CD4-positive, alpha-beta T cell treated with Interleukin-12 subunit alpha and Interleukin-12 subunit beta, for 1 hour (primary cell): ENCODE data around the gene PLA2G4B.

ENCODE experiments used
- DNase-seq: peaks from one replicate; pipeline ENCODE4 v3.0.0-alpha.2; 2020

The PLA2G4B gene, protein sequence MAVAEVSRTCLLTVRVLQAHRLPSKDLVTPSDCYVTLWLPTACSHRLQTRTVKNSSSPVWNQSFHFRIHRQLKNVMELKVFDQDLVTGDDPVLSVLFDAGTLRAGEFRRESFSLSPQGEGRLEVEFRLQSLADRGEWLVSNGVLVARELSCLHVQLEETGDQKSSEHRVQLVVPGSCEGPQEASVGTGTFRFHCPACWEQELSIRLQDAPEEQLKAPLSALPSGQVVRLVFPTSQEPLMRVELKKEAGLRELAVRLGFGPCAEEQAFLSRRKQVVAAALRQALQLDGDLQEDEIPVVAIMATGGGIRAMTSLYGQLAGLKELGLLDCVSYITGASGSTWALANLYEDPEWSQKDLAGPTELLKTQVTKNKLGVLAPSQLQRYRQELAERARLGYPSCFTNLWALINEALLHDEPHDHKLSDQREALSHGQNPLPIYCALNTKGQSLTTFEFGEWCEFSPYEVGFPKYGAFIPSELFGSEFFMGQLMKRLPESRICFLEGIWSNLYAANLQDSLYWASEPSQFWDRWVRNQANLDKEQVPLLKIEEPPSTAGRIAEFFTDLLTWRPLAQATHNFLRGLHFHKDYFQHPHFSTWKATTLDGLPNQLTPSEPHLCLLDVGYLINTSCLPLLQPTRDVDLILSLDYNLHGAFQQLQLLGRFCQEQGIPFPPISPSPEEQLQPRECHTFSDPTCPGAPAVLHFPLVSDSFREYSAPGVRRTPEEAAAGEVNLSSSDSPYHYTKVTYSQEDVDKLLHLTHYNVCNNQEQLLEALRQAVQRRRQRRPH

GRCh38 chr15:41838400-41838897 lies at the start of gene PLA2G4B:
TSS of gene PLA2G4B (plus strand) at chr15:41838847. CDS start at chr15:41838914, 67 bp downstream.
- no peak for DNase-seq

- no peak for DNase-seq
Measured at GRCh38 chr15:41789236-41789635, 49.4 kb upstream of the PLA2G4B start.

DNA sequence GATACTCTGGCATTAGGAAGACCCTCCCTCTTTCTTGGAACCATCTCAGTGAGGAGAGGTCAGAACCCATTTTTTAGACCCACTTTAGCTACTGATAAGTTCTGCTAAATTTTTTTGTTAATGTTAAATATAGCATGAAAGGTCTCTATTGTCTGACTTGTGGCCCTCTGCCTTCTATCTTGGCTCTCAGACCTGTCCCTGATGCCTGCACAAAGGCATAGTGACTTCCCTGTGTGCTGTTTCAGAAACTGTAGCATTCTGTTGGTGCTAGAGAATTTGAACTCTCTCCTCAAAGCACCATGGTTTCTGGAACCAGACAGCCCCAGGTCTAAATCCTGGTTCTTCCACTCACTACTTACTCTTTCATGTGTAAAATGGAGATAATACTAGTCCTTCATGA lies 49.0 kb upstream of the PLA2G4B start:
- DNase-seq, result no peak

GRCh38 chr15:41790169-41790568 lies 48.5 kb upstream of the PLA2G4B start:
- DNase-seq, result no peak

- DNase-seq, result no peak
Measured at GRCh38 chr15:41790756-41791546, 47.7 kb upstream of the PLA2G4B start.

GRCh38 chr15:41791547-41791937 lies 47.1 kb upstream of the PLA2G4B start:
- DNase-seq, result no peak

- DNase-seq, result no peak
Measured at GRCh38 chr15:41792000-41792637, 46.5 kb upstream of the PLA2G4B start.

DNA sequence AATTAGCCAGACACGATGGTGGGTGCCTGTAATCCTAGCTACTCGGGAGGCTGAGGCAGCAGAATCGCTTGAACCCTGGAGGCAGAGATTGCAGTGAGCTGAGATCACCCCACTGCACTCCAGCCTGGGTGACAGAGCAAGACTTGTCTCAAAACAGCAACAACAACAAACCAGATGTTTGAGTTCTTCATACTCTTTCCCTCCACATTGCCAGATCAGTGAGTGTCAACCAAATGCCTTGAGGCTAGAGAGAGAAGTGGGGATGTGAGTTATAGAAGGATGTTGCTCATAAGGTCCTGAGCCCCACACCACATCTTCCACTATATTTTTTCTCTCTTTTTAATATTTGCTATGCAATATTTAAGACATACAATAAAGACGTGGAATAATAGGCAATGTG lies 44.6 kb upstream of the PLA2G4B start:
- no peak for DNase-seq

GRCh38 chr15:41795996-41796856 lies 42.4 kb upstream of the PLA2G4B start:
- DNase-seq, result no peak

DNA sequence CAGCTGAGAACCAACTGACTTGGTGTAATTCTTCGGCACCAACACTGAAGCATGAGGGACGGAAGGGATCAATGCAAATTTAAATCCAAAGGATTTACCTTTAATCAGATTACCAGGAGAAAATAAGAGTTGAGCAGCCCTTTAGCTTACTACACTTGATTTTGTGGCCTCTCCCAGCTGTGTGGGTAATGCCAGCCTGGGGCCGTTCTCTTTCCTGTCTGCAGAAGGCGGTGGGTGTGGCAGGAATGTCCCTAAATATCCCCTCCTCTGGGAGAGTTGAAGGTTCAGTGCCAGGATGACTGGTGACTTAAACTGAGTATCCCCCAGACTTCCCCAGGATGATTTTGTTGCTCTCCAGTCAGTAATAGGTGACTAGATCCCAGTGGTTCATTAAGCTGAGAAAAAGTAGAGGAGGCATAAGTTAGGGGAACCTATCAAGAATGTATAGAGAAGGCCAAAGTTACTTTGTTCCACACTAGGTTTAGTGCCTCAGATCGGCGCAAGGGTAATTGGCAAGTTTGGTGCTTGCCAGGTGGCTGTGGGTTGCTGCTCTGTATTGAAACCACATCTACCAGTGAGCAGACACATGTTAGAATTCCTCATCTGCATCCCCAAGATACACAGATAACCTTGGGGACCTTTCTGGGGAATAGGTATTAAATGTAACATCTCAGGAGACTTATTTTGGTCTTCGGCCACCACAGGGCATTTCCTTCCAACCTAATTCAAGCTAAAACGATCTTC lies 41.3 kb upstream of the PLA2G4B start:
- no peak for DNase-seq

GRCh38 chr15:41798607-41799487 lies 39.8 kb upstream of the PLA2G4B start:
- no peak for DNase-seq

DNA sequence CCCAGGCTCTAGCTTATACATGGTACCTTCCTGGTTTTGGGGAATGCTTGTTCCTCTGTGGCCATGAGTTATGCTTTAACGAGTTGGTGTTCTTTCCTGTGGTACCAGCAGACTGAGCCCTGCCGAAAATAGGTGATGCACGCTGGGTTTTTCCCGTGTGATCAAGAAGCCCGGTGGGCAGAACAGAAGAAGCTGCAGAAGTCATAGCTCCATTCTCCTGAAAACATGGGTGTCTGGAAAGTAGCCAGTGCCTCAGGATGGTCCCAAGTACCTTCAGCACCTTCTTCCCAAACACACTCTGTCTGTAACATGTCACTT lies 39.2 kb upstream of the PLA2G4B start:
- no peak for DNase-seq

DNA sequence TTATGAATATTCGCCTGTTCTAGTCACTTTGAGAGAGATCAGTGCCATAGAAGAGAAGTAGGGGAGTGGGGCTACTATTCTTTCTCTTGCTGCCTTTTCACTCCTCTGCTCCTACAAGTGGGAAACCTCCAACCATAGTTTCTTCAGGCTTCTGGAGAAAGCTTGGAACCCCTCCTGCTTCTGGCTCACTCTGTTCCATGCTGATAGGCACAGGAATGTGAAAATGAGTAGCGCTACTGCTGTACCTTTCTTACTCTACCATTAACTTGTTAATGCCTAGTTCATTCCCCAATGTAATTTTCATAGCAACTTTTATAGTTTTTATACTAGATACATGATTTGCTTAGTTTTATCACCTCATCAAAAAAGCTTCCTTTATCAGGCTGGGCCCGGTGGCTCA lies 37.5 kb upstream of the PLA2G4B start:
- no peak for DNase-seq

GRCh38 chr15:41801850-41802455 lies 36.7 kb upstream of the PLA2G4B start:
- no peak for DNase-seq

DNA sequence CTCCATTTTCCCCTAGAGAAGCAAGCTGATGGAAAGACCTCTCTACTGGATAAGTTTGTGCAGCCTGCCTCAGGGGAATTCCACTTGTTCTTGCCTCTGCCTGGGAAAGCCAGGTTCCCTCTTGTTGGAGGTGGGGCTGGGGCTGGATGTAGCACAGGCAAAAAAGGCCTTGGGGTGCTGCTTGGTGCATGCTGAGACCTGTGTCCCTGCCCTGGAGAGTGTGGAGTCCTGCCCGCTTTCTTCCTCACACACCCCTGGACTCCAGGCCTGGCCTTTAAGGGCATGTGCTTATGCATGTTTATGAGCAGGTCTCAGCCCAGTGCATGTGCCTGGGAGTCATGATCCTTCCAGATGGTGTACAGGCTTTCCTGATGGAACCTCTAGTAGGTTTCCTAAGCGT lies 34.3 kb upstream of the PLA2G4B start:
- DNase-seq, result no peak

DNA sequence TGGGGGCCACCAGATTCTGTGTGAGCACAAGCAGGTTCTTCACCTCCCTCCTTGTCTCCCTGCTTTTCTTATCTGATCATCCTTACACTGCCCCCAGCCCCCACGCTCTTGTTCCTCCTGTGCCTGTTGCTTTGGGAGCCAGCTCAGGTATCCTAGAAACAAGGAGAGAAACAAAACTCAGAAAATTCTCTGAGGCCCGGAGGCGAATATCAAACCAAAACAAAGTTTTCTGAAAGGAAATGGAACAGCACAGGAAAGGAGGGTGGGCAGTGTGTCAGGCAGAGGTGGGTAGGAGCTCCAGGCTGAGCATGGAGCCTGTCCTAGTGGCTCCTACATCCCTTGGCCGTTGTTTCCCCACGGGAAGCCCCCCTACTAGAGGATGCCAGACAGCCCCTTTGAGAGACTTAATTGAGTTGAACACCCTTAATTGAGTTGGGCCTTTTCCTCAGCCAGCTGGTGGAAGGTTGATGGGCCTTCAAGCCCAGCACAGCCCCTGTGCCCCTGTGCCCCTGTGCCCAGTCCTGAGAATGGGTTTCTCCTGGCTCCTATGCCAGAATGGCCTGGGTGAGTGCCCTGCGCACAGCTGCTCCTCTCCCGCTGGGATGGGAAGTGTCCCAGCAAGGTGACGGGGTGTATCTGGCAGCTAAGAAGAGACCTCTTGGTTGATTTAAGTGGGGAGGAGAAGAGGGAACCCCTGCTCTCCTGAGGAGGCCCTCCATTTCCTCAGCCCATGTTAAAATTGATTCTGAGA lies 33.6 kb upstream of the PLA2G4B start:
- DNase-seq, result no peak

DNA sequence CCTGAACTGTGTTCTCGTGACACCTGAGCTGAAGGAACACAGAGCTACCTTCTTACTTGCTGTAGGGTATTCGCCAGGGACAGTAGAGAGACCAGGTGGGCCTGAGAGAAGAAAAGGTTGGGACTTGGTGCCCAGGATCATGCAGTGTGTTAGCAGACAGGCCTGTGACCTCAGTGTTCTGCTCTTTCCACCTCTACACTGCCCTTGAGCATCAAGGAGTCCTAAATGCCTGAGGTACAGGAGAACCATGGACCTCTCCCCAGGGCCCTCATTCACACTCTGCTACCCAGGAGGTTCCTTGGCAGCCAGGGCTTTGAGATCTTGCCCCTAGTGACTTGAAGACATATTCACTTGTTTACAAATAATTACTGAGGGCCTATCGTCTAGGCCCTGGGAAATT lies 32.9 kb upstream of the PLA2G4B start:
- DNase-seq, result no peak

DNA sequence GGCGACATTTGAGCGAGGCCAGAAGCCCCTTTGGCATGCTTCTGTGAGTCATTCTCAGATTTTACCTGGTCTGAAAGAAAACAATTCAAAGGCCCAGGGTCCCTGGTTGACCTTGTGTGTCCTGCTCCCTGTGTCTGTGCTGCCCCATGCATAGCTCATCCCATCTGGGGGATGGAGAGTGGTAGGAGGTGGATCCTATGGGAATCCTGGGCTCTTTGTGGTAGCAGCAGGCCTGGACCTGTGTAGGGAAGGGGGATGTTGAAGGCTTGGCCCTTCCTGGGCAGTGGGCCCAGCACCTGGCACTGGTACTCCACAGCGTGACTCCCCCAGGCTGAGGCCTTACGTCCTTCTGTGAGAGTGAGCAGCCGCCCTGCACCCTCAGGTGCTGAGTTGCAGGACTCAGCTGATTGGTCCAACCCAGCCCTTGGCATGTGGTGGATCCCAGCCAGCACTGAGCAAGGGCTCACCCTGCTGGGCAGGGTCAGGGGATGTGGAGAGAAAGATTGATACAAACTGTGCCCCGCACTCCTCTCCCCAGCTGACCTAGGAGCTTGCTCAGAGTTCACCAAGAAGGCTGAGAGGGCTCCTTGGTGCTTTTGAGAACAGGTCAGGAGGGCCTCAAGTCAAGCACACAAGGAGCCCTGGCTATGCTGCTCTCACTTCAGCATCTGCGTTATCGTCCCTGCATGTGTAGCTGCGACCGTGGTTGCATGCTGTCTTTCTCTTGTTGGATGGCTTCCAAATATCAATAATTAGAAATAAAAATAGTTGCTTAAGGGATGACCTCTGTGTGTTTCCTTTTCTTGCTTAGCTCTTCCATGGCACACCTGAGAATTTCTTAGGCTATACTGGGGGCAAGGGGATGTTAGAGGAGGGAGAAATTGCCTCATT lies 32.1 kb upstream of the PLA2G4B start:
- no peak for DNase-seq
